ENCODE measurements around the gene RALGAPB.

RALGAPB gene

DNA sequence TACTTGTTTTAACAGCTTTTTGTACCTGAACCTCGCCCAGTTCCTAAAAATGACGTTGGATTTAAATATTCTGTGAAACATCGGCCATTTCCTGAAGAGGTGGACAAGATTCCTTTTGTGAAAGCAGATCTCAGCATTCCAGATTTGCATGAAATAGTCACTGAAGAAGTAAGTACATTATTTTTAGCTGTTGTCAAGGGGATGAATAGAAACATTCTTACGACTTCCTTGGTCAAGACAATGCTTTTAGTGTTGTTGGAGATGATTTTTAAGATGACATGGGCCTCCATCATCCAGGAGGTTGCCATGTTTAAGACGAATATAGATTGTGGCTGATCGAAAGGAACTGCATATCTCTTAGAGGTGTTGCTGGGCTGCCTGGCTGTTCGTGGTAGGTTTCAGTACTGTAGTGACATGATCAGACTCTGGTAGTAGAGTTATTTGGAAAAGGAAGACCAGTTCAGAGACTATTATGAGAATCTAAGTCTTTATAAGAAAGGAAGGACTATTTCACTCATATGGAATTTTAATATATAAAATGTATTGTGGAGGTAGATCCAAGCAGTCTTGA is 78.5 kb downstream of the RALGAPB start:
- H3K36me3 ChIP-seq (replicated peaks; ENCODE audit: insufficient read depth, low read length) = peaks cover 5% of the 10 kb centered on the region; the same call in 1 of the 2 replicates
- H3K4me3 ChIP-seq (ENCODE audit: low read length) = no peak overlapping the region
- no peak overlapping the region for H3K4me2 ChIP-seq (ENCODE audit: low read depth, low read length)
- TF ChIP-seq, protein P1, sequence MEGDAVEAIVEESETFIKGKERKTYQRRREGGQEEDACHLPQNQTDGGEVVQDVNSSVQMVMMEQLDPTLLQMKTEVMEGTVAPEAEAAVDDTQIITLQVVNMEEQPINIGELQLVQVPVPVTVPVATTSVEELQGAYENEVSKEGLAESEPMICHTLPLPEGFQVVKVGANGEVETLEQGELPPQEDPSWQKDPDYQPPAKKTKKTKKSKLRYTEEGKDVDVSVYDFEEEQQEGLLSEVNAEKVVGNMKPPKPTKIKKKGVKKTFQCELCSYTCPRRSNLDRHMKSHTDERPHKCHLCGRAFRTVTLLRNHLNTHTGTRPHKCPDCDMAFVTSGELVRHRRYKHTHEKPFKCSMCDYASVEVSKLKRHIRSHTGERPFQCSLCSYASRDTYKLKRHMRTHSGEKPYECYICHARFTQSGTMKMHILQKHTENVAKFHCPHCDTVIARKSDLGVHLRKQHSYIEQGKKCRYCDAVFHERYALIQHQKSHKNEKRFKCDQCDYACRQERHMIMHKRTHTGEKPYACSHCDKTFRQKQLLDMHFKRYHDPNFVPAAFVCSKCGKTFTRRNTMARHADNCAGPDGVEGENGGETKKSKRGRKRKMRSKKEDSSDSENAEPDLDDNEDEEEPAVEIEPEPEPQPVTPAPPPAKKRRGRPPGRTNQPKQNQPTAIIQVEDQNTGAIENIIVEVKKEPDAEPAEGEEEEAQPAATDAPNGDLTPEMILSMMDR (IDR thresholded peaks at IDR 0.05; ENCODE audit: low read length) = no peak
- no peak for TF ChIP-seq EZH2phosphoT487 (IDR thresholded peaks at IDR 0.05; ENCODE audit: low read length)
- no peak for TF ChIP-seq EZH2 (optimal IDR thresholded peaks at IDR 0.05; ENCODE audit: low read depth, low read length)
- H4K20me1 ChIP-seq (ENCODE audit: insufficient read depth, low read length) = no peaks in the 10 kb centered on the region
- no peaks in the 10 kb centered on the region for H3K27me3 ChIP-seq (replicated peaks; ENCODE audit: insufficient read depth, low read length)
- no peak overlapping the region for H2AFZ ChIP-seq (ENCODE audit: low read length)
- no peaks in the 10 kb centered on the region for H3K9me2 ChIP-seq (replicated peaks; ENCODE audit: insufficient read depth, low read length)
- DNase-seq = no peak
- no peak overlapping the region for H3K9ac ChIP-seq (ENCODE audit: low read length)
- no peaks in the 10 kb centered on the region for H3F3A ChIP-seq (ENCODE audit: insufficient read depth, low read length)
- no peaks in the 10 kb centered on the region for H3K4me1 ChIP-seq (ENCODE audit: low read length)
- H3K9me3 ChIP-seq (replicated peaks; ENCODE audit: insufficient read depth, low read length) = no peaks in the 10 kb centered on the region
- H3K27ac ChIP-seq (ENCODE audit: low read length) = no peak overlapping the region
- H3K79me2 ChIP-seq (ENCODE audit: low read length) = no peaks in the 10 kb centered on the region

DNA sequence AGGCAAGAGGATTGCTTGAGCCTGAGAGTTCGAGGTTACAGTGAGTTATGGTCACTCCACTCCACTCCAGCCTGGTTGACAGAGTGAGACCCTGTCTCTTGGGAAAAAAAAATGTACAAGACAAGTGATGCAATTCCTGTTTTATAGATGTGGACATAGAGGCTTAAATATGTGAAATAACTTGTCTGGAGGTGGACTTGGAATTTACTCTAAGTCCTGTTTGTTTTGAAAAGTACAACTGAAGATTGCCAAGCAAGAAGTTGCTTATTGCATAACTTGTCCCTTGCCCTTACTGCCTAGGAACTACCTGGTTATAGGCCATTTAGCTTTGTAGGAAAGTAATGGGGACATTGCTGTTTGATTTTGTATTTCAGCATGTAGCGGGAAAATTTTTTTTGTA is 82.3 kb downstream of the RALGAPB start:
- Histone ChIP-seq H2AFZ (ENCODE audit: low read length) (no peak overlapping the region), H3K4me2 (ENCODE audit: low read depth, low read length) (no peak overlapping the region), H3K9me2 (replicated peaks; ENCODE audit: insufficient read depth, low read length) (no peaks in the 10 kb centered on the region), H3K4me1 (ENCODE audit: low read length) (no peaks in the 10 kb centered on the region), H3K4me3 (ENCODE audit: low read length) (no peak overlapping the region), H3K9me3 (replicated peaks; ENCODE audit: insufficient read depth, low read length) (no peaks in the 10 kb centered on the region), H3K79me2 (ENCODE audit: low read length) (no peaks in the 10 kb centered on the region), H3K36me3 (replicated peaks; ENCODE audit: insufficient read depth, low read length) (no peaks in the 10 kb centered on the region; the same call in 1 of the 2 replicates), H4K20me1 (ENCODE audit: insufficient read depth, low read length) (no peaks in the 10 kb centered on the region), H3K27ac (ENCODE audit: low read length) (no peak overlapping the region), H3K9ac (ENCODE audit: low read length) (no peak overlapping the region), H3K27me3 (replicated peaks; ENCODE audit: insufficient read depth, low read length) (no peaks in the 10 kb centered on the region), H3F3A (ENCODE audit: insufficient read depth, low read length) (no peaks in the 10 kb centered on the region)
- DNase-seq = no peak
- no peak for TF ChIP-seq EZH2phosphoT487 (IDR thresholded peaks at IDR 0.05; ENCODE audit: low read length)
- TF ChIP-seq EZH2 (optimal IDR thresholded peaks at IDR 0.05; ENCODE audit: low read depth, low read length) = no peak
- TF ChIP-seq, protein P1 (IDR thresholded peaks at IDR 0.05; ENCODE audit: low read length) = no peak

DNA sequence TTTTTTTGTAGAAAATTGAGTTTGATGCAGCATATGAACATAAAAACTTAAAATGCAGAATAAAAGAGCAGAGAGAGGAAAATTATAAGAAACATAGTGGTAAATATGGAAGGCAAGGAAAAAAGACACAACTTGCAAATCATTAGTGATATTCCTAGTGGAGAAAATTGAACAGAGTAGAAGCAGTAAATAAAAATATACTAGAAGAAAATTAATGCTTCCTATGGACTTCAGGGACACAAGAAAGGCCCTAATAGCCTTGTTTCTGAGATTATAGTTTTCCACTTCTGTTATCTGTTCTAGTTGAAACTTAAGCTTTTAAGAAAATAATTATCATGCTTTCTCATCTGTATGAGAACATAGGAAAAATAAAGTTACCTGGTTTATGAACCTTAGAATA is 82.8 kb downstream of the RALGAPB start:
- no peaks in the 10 kb centered on the region for H3F3A ChIP-seq (ENCODE audit: insufficient read depth, low read length)
- no peaks in the 10 kb centered on the region for H3K9me2 ChIP-seq (replicated peaks; ENCODE audit: insufficient read depth, low read length)
- H3K4me1 ChIP-seq (ENCODE audit: low read length) = no peaks in the 10 kb centered on the region
- H3K27me3 ChIP-seq (replicated peaks; ENCODE audit: insufficient read depth, low read length) = no peaks in the 10 kb centered on the region
- no peak overlapping the region for H3K4me3 ChIP-seq (ENCODE audit: low read length)
- H3K9me3 ChIP-seq (replicated peaks; ENCODE audit: insufficient read depth, low read length) = no peaks in the 10 kb centered on the region
- H3K4me2 ChIP-seq (ENCODE audit: low read depth, low read length) = no peak overlapping the region
- no peaks in the 10 kb centered on the region; the same call in 1 of the 2 replicates for H3K36me3 ChIP-seq (replicated peaks; ENCODE audit: insufficient read depth, low read length)
- H3K79me2 ChIP-seq (ENCODE audit: low read length) = no peaks in the 10 kb centered on the region
- no peak overlapping the region for H3K27ac ChIP-seq (ENCODE audit: low read length)
- TF ChIP-seq EZH2phosphoT487 (IDR thresholded peaks at IDR 0.05; ENCODE audit: low read length) = no peak
- TF ChIP-seq, protein P1 (IDR thresholded peaks at IDR 0.05; ENCODE audit: low read length) = no peak
- no peak for TF ChIP-seq EZH2 (optimal IDR thresholded peaks at IDR 0.05; ENCODE audit: low read depth, low read length)
- H4K20me1 ChIP-seq (ENCODE audit: insufficient read depth, low read length) = no peaks in the 10 kb centered on the region
- no peak overlapping the region for H2AFZ ChIP-seq (ENCODE audit: low read length)
- DNase-seq = no peak
- no peak overlapping the region for H3K9ac ChIP-seq (ENCODE audit: low read length)

Measured in MM.1S (cell line).